Lung (tissue), 12 donors: ENCODE data around the gene GUCA2A. TPM values are rescaled to one million over a fixed set of nuclear protein-coding genes. Genes with fewer than 3 reads are reported as not detected.

Experiments
- ATAC-seq: fragments of 200-7000 bp; cut with Tn5 transposase; one replicate; pipeline ENCODE4 v1.9.1; 2020; ENCODE audit warnings: moderate number of reproducible peaks; ENCODE audit not compliant: insufficient read depth, low FRiP score
- DNase-seq, 3 donors: peaks; one replicate each; pipeline ENCODE4 v3.0.0-alpha.2; 2013 to 2017
- H3K27ac ChIP-seq, 2 donors: one replicate each; pipeline ENCODE4 v1.5.1; 2013; ENCODE audit warnings: mild to moderate bottlenecking in 2 of 2, moderate library complexity in 2 of 2, control low read depth in 1 of 2, inconsistent platforms in 1 of 2, low read depth in 1 of 2, low read length in 1 of 2
- H3K27me3 ChIP-seq, 3 donors: one replicate each; pipeline ENCODE4 v1.5.1; 2013; ENCODE audit warnings: low read length in 2 of 3; ENCODE audit not compliant: control insufficient read depth in 3 of 3, insufficient read depth in 3 of 3
- H3K36me3 ChIP-seq, 4 donors: one replicate each; pipeline ENCODE4 v1.5.1; 2013; ENCODE audit warnings: low read length in 4 of 4, mild to moderate bottlenecking in 1 of 4, moderate library complexity in 1 of 4; ENCODE audit not compliant: control insufficient read depth in 4 of 4, insufficient read depth in 4 of 4
- H3K4me1 ChIP-seq, 5 donors: one replicate each; pipeline ENCODE4 v1.5.1; 2013; ENCODE audit warnings: low read length in 5 of 5, mild to moderate bottlenecking in 2 of 5, moderate library complexity in 1 of 5; ENCODE audit not compliant: control insufficient read depth in 5 of 5, insufficient read depth in 5 of 5
- H3K4me3 ChIP-seq: one replicate; pipeline ENCODE4 v1.5.1; 2013; ENCODE audit warnings: mild to moderate bottlenecking, control low read depth, moderate library complexity
- H3K9ac ChIP-seq, 2 donors: one replicate each; pipeline ENCODE4 v1.5.1; 2013; ENCODE audit warnings: low read length in 2 of 2, control low read depth in 1 of 2; ENCODE audit not compliant: insufficient read depth in 1 of 2
- H3K9me3 ChIP-seq, 4 donors: one replicate each; pipeline ENCODE4 v1.5.1; 2013; ENCODE audit warnings: low read length in 3 of 4, mild to moderate bottlenecking in 1 of 4, moderate library complexity in 1 of 4; ENCODE audit not compliant: control insufficient read depth in 4 of 4, insufficient read depth in 3 of 4
- CTCF ChIP-seq: IDR thresholded peaks from 2 replicates; pipeline ENCODE4 v1.5.1; 2012; ENCODE audit warnings: mild to moderate bottlenecking; ENCODE audit errors: control extremely low read depth, extremely low read depth
- WGBS, 2 donors: extraction: QIAGEN DNeasy Blood & Tissue Kit; methylation state at CpG; one replicate each; pipeline ENCODE4 v1.1.7; 2013; 5-methylcytosine and 5-hydroxymethylcytosine counted together
- polyA plus RNA-seq, 2 donors: library from polyadenylated mRNA; stranded (reverse); fragments of 200-250 nt; gene quantifications; one replicate each; pipeline ENCODE4 v1.2.1, GENCODE V29; 2013
- total RNA-seq, 2 donors: library from RNA; depleted of rRNA in 1 of 2; stranded (reverse); fragments of >200 nt in 1 of 2; gene quantifications; one replicate each; pipeline ENCODE4 v1.2.1, GENCODE V29; 2014 to 2021
- donor health status: control.
- donor health status: control.
- donor health status: Bipolar disorder and iron deficiency.
- donor health status: healthy.
- donor health status: DM: yes; HTN: yes; CAD: no.

The GUCA2A gene
- total and polyA plus RNA-seq, 4 donors = 0.28 to 0.29 TPM; not detected in 2

GRCh38 chr1:42125552-42125951, 39.0 kb downstream of the GUCA2A start:
- Histone ChIP-seq H3K9me3 (peaks cover 0 to 3% (median 0%) of the 10 kb centered on the region in 4 donors), H3K9ac (no peak overlapping the region), H3K27ac (no peak overlapping the region), H3K36me3 (no peaks in the 10 kb centered on the region), H3K4me3 (no peak overlapping the region), H3K27me3 (no peaks in the 10 kb centered on the region), H3K4me1 (peaks cover 0 to 10% (median 2%) of the 10 kb centered on the region in 5 donors)
- DNase-seq (no peak), ATAC-seq (no peak)
- no peak for TF ChIP-seq CTCF
- WGBS, 2 donors = 60 to 98% methylated on average over 1 of the region's 1 CpG

- no peak for TF ChIP-seq CTCF
- H3K4me3 ChIP-seq = no peak overlapping the region
- peaks cover 0 to 2% (median 2%) of the 10 kb centered on the region in 3 donors for H3K27me3 ChIP-seq
Observed at GRCh38 chr1:42122408-42122807, 42.1 kb downstream of the GUCA2A start.

GRCh38 chr1:42118125-42118524, 46.4 kb downstream of the GUCA2A start:
- Histone ChIP-seq H3K27ac (no peak overlapping the region), H3K9me3 (peaks cover 0 to 3% (median 0%) of the 10 kb centered on the region in 4 donors), H3K36me3 (no peaks in the 10 kb centered on the region), H3K9ac (no peak overlapping the region), H3K4me1 (no peaks in the 10 kb centered on the region), H3K4me3 (no peak overlapping the region), H3K27me3 (peaks cover 0 to 7% (median 2%) of the 10 kb centered on the region in 3 donors)
- no peak for ATAC-seq
- TF ChIP-seq CTCF = no peak
- DNase-seq = no peak
- 78 to 83% methylated on average over 1 of the region's 1 CpG for WGBS, 2 donors

More at GRCh38 chr1:42122408-42122807, 42.1 kb downstream of the GUCA2A start:
- 94 to 95% methylated on average over 3 of the region's 3 CpGs for WGBS, 2 donors
- ATAC-seq (no peak), DNase-seq (no peak)
- no peaks in the 10 kb centered on the region for H3K4me1 ChIP-seq
- H3K9ac ChIP-seq = no peak overlapping the region
- no peaks in the 10 kb centered on the region for H3K36me3 ChIP-seq
- H3K27ac ChIP-seq = no peak overlapping the region
- H3K9me3 ChIP-seq = peaks cover 0 to 3% (median 0%) of the 10 kb centered on the region in 4 donors

- Histone ChIP-seq H3K9ac (no peak overlapping the region), H3K9me3 (peaks cover 0 to 3% (median 0%) of the 10 kb centered on the region in 4 donors), H3K4me1 (no peaks in the 10 kb centered on the region), H3K27ac (no peak overlapping the region), H3K4me3 (no peak overlapping the region), H3K27me3 (peaks cover 0 to 7% (median 2%) of the 10 kb centered on the region in 3 donors), H3K36me3 (no peaks in the 10 kb centered on the region)
- ATAC-seq = no peak
- 76 to 79% methylated on average over 5 of the region's 5 CpGs for WGBS, 2 donors
- TF ChIP-seq CTCF = no peak
- no peak for DNase-seq
Observed at GRCh38 chr1:42117214-42117613, 47.3 kb downstream of the GUCA2A start.
